HG03045 (cell line): ENCODE data around the gene AP2A2.

Source experiments
- ATAC-seq: cut with Tn5 transposase; IDR thresholded peaks from one replicate; pipeline ENCODE4 v1.9.1; 2021; ENCODE audit warnings: mild to moderate bottlenecking, moderate library complexity; ENCODE audit not compliant: unreplicated experiment

AP2A2 gene

DNA sequence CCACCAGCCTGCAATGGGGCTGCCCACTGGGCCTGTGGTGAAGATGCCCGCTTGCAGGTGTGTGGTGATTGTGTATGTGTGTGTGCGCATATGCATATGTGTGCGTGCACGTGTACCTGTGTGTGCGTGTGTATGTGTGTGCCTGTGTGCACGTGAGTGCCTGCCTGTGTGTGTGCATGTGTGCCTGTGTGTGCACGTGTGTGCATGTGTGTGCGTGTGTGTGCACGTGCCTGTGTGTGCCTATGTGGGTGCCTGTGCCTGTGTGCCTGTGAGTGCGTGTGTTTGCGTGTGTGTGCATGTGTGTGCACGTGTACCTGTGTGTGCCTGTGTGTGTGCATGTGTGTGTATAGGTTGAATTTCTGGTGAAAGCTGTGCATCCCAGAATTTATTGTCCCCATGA lies 113.3 kb downstream of the AP2A2 start:
- no peak for ATAC-seq

DNA sequence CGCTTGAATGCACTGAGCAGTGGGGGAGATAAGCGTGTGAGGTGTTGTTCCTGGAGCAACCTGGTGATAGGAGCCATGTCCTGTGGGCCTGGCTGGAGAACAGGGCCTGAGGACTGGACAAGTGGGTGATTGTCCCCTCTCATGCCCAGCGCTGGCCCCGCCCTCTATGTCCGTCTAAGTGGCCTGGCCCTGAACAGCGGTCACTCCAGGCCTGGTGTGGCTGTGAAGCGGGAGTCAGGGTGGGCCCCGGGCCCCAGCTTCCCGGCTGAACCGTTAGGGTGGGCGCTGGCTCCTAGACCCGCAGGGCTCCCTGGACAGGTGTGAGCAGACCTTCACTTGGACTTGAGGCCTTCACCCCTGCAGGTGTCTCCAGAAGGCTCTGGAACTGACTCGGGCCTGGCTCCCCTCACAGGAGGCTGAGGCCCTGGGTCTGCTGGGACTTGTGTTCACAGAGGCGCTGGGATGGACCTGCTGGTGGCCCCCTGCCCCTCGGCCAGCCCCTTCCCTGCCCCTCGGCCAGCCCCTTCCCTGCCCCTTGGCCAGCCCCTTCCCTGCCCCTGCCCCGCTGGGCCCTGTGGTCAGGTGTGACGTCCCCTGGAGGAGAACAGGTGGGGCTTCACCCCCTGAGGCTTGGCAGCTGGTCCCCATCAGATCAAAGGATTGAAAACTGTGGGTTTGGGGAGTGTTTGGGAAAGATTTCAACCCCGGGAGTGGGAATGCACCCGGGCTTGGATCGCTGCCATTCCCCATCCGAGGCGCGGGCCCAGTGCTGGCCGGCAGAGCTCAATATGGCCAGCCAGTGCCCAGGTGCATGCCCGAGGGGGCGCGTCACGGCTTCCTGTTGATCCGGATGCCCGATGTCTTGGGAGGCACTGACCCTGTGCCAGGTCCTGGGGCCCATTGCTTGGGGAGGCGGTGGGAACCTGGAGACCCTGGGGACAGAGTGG lies 114.1 kb downstream of the AP2A2 start:
- ATAC-seq, result no peak

DNA sequence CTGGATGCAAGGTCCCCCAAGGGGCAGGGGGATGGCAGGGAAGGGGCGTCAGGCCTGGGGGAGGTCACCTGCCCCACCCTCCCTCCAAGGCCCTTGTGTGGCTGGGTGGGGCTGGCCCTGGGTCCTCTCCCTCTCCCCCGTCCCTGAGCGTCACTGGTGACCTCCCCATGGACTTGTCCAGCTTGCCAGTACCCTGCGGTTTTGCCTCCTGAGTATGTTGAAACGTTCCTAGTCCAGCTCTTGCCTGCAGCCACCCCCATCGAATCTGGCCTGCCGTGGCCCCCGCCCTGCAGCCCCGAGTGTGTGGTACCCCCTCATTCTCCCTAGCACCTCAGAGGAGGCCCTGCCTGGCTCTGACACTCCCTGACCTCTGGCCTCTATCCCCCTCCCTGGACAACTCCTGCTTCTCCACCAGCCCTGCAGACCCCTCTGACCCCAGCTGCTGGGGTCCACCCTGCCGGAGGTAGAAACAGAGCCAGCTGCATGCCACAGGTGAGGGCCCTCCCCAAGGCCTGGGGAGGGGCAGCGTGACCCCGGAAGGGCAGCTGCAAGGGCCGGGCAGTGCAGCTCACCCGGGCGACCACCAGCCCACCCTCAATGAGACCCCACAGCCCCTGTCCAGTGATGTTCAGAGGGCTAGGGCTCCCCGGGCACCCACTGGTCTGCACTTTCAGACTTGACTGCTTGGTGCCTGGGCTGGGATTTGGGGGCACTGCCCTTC lies 114.9 kb downstream of the AP2A2 start:
- no peak for ATAC-seq

DNA sequence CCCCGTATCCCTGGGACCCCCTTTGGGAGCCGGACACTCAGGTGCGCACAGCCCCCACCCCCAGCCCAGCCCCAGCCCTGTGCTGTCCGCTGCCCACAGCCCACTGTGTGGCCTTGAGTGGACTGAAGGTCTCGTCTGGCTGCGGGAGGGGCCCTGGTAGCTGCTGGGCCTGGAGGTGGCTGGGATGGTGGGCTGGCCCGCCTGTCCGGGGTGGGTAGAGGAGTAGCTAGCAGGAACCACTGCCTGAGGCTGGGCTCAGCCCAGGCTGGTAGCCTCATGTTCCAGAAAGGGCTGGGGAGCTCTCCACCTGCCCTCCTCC lies 115.4 kb downstream of the AP2A2 start:
- no peak for ATAC-seq

DNA sequence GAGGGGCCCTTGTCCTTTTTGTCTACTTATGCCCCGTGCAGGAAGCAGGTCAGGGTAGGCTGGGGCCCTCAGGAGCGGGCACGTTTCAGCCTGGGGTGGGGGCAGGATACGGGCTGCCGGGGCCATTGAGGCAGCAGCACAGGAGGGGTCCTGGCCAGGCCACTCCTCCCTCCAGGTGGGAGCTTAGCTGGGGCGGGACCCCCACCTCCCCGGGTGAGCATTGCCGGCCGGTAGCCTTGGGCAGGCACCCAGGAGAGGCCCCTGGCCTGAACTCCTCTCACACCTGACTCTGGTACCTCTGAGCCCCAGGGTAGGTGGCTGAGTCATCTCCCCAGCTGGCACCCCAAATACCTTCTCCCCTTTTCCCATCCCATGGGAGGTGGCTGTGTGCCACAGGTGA lies 115.8 kb downstream of the AP2A2 start:
- ATAC-seq, result no peak

DNA sequence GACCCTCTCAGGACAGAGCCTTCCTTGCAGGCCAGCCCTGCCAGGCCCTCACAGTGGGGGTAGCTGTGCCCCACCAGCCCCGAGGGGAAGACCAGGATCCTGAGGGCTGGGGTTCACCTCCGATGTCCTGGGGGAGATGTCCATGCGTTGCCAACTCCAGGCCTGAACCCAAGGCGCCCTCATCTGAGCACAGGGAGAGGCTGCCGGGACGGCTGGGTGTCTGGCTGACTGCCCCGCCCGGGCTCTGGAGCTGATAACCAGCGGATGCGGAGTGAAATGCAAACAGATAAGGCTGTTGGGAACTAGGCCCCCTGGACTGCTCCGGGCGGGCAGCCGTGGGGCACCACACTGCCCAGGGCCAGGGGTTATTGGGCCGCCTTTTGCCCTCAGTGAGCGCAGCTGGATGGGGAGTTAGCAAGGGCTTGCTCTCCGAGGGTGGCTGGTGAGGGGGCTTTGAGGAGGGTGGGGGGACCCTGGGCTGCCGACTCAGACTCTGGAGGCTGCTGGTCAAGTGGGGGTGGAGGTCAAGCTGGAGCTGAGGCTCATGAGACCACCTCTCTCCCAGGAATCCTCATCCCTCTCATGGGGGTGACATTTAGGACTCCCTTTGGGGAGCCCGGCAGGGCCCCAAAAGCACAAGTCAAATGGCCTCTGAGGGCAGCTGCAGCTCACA lies 116.4 kb downstream of the AP2A2 start:
- ATAC-seq, result no peak

DNA sequence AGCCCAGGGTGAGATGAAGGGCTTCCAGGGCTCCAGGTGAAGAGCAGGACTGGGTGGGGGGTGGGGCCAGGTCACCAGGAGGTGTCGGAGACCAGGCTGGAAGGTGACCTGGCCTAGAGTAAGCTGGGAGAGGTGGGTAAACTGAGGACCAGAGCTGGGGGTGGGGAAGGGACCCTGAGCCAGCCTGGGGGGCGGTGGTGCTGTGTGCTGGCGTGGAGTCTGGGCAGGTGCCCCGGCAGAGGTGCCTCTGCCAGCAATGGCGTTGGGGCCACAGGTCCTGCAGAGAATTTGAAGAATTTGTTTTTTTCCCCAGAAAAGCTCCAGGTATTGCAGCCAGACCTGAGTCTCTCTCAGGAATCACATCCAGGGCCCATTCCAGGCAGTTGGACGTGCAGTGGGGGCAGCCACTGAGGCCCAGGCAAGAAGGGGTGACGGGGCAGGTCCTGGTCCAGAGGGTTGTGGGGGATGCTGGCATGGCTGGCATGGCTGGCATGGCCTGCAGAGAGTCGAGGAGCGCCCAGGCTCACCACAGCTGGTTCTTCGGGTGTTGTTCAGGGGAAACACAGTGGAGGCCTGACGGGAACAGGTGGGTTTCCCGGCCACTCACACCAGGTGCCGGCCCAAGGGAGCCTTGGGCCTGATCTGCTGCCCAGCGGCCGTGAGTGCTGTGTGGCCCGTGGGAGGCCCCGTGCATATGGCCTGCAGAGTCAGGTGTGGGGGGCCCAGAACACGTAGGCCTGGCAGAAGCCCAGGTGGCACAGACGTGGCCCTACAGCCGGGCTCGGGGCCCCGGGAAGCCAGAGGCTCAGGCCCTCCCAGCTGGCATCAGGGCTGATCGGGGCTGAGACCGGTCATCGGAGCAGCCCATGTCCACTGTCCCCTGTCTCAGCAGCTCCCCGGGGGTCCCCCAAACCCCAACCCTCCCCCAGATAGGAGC lies 117.2 kb downstream of the AP2A2 start:
- no peak for ATAC-seq

DNA sequence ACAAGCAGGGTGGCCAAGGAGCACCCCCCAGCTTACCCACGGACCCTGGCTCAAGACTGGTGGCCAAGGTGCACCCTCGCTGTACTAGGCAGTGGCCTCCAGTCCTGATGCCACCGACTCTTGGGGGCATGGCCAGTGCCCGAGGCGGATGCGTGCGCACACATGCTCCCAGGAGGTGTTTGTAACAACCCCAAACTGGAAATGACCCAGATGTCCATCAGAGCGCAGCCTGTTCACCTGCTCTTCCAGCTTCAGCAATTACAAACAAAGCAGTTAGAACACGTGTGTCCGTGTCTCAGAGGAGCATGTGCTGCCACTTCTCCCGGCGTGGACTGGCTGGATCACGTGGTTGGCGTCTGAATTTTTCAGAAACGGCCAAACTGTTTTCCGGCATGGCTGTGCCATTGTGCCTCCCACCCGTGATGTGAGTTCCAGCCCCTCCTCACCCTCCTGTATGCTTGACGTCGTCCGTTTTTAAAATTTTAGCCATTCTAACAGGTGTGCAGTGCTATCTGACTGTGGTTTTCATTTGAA lies 118.0 kb downstream of the AP2A2 start:
- no peak for ATAC-seq

DNA sequence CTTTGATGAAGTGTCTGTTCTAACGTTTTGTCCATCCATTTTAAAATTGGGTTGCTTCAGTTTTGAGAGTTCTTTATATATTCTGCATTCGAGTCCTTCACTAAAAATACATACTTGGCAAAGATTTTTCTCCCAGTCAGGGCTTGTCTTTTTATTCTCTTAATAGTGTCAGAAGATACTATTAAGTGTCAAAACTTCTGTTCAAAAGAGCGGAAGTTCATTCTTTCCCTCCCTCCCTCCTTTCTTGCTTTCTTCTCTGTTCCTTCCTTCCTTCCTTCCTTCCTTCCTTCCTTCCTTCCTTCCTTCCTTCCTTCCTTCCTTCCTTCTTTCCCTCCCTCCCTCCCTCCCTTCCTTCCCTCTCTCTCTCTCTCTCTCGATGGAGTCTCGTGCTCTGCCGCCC lies 118.5 kb downstream of the AP2A2 start:
- no peak for ATAC-seq

DNA sequence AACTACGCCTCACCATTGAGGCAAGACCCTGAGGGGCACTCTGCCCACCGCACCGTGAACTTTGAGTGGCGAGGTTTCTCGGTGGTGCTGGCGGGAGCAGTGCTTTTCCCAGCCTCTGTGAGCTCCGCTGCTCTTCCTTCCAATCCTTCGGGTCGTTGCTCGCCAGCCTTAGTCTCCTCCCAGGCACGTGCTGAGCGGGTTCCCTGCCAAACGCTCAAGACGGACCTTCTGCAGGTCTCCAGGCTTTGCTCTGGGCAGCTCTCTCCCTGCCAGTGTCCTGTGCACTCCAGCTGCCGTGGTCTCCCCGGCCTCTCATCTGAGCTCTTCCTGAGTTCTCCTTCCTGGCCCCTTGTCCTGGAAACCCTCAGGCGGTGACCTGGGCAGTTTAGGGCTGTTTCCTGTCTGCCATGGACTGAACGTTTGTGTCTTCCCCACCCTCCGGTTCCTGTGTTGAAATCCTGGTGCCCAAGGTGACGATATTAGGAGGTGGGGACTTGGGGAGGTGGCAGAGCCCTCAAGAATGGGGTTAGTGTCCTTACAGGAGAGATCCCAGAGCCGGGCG lies 122.0 kb downstream of the AP2A2 start:
- ATAC-seq, result no peak

DNA sequence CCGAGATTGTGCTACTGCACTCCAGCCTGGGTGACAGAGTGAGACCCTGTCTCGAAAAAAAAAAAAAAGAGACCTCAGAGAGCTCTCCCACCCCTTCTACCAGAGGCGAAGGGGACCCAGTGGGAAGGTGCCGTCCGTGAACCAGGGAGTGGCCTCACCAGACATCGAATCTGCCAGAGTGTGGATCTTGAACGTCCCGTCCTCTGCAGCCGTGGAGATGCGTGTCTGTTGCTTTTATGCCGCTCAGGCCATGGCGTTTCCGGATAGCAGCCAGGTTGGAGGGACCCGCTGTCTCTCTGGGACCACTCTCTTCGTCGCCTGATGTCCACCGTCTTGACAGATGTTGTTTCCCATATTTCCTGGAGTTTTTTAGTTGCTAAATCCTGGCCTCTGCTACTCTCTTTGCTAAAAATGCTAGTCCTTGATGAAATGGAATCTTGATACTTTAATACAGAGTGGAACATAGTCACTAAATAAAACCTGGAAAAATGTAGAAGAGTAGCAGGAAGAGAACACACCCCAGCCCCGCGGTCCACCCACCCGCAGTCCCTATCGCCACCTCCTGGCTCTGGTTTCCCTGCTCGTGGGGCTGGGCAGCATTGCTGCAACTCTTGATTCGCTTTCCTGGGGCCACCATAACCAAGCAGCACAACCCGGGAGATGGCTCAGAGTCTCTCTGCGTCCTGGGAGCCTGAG lies 122.9 kb downstream of the AP2A2 start:
- ATAC-seq, result no peak

DNA sequence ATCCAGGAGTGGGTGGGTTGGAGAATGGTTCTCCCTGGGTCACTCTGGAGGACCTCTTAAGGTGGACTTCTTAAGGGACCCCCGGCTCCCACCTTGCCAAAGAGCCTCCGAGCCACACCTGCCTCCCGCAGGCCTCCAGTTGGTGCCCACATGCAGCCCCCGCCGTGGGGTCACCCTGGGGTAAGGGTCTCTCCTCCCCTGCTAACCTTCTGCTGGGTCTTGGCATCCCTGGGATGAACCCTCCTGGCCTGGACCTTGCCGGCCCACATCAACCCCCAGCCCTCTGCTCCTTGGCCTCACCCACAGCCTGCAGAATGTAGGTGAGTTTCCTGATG lies 123.4 kb downstream of the AP2A2 start:
- ATAC-seq, result no peak

DNA sequence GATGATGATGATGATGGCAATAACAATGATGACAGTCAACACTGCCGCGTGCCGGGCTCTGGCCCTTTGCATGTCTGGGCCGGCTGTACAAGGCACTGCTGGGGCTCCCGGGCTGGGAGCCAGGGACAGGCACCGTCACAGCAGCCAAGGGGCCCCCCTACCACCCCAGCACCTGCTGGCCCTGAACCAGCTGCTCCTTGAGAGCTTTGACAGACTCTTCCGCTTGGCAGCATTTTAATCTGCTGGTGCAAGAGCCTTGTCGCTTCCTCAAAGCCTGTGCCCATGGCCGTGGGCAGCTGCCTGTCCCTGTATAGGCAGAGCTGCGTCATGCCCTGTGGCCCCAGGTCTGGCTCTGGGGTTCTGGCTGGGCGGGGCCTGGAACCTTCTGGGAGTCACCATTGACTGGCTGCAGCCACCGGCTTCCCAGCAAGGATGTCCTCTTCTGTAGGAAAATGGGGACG lies 123.8 kb downstream of the AP2A2 start:
- no peak for ATAC-seq

DNA sequence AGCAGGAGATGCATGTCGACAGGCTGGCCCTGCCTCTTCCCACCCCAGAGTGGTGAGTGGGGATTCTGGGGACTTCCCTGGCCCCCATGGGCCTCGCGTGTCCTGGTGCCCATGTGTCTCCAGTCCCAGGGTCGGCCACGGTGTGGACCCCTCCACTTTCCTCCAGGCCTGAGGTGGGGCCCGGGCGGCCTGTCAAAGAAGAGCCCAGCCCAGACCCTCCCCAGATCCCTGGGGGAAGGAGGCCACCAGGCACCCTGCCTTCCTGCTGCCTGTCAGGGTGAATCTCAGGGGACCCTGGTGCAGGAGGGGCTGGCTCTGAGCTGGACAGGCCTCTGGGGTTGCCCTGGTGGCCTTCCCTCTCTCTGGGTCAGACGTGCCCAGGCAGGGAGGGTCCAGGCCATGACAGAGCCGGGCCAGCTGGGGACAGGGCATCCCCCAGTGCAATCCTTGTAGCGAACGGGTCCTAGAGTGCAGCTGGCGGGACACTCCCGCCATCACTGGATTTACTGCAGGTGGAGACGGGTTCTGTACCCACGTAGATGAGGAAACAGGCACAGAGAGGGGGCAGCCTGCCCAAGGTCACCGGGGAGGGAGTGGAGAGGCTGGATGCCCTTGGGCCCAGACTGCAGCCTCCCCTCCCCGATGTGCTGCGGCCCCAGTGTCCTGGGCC lies 124.4 kb downstream of the AP2A2 start:
- no peak for ATAC-seq

DNA sequence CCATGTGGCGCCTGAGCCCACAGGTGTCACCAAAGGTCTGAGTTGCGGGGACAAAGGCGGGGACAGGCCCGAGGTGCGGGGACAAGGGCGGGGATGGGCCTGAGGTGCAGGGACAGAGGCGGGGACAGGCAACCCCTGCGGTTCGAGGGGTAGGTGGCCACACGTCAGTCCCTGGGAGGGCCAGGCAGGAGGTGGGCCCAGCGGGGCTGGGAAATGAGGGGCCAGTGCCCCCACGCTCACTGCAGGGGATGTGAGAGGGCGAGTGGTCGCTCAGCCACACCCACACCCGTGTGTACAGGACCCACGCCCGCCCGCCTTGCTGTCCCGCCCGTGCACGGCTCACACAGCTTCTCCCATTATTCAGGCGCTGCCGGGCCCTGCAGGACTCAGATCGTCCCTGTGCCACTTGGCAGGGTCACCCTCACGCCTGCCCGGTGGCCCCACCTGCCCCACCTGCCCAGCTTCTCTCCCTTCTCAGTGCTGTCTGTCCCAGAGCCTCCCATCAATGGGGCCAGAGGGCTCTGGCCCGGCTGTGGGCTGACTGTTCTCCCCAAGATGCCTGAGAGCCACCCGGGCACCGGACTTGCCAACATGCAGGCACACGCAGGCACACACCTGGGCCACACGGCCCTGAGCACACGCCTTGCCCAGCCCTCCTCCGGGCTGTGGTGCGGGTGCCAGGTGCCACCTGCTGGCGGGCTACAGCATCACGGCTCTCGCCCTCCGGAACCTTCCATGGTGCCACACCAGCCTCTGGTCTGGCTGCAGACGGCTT lies 125.1 kb downstream of the AP2A2 start:
- ATAC-seq, result no peak

DNA sequence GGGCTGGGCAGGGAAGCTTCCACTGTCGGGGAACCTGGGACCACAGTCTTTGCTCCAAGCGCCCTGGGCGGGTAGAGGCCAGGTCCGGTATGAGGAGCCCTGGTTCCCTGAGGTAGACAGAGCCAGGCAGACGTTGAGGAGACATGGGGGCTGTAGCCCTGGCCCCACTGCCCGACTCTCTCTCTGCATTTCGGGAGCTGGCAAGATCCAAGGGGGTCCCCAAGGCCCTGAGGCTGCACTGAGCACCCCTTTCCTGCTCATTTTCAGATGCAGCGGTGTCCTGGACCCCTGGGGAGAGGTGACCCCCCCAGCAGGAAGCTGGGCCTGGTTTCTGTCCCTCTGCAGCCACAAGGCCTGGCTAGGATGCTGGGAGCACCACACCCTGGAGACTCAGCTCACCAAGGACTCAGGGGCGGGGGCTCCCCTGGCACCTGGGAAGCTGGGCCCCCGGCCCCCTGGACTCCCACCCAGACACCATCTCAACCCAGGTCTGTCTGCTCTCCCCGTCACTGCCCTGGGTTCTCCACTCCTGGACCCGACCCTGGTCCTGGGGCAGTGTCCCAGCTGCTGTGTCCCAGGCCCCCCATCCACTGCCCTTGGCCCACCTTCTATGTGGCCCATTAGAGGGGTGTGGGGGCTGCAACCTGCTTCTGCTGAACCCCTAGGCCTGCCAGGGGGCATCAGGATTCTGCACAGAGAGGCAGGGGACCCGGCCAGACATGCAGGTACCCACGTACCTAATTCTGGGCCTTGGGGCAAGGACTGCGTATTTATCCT lies 125.9 kb downstream of the AP2A2 start:
- ATAC-seq, result no peak
